ENCODE data around the gene ADAMTS13. TPM values are rescaled to one million over a fixed set of nuclear protein-coding genes. Genes with fewer than 3 reads are reported as not detected.

ADAMTS13 gene
- total RNA-seq, 3 donors from 2014 or later (not counting 1 experiment from before 2014, with no cell fraction given), result 2.3 to 3.0 (median 2.8) TPM

- no peak overlapping the region for H3K27ac Mint-ChIP-seq
- no peaks in the 10 kb centered on the region for H3K9me3 ChIP-seq (ENCODE audit: control insufficient read depth, insufficient read depth, low read length)
- H3K4me3 ChIP-seq (ENCODE audit: low read length), result no peak overlapping the region
- ATAC-seq (no peak), DNase-seq (no peak)
- intact Hi-C loops (cut with micrococcal nuclease), result no loop called here
- no peak overlapping the region for H3K27ac ChIP-seq (ENCODE audit: low read length)
- H3K36me3 Mint-ChIP-seq, result no peaks in the 10 kb centered on the region
- H3K9me3 Mint-ChIP-seq, result no peaks in the 10 kb centered on the region
- no peaks in the 10 kb centered on the region for H3K27me3 ChIP-seq (ENCODE audit: control insufficient read depth, insufficient read depth, low read length)
- H3K4me1 ChIP-seq (ENCODE audit: control insufficient read depth, insufficient read depth, low read length), result peaks cover 6% of the 10 kb centered on the region
- no peaks in the 10 kb centered on the region for H3K36me3 ChIP-seq (ENCODE audit: control insufficient read depth, insufficient read depth, low read length)
- H3K4me1 Mint-ChIP-seq, result peaks cover 0 to 4% of the 10 kb centered on the region in 2 donors
- peaks cover 0 to 1% of the 10 kb centered on the region in 2 donors for H3K27me3 Mint-ChIP-seq (ENCODE audit: low read depth in 2 of 2)
- TF ChIP-seq, protein P1, sequence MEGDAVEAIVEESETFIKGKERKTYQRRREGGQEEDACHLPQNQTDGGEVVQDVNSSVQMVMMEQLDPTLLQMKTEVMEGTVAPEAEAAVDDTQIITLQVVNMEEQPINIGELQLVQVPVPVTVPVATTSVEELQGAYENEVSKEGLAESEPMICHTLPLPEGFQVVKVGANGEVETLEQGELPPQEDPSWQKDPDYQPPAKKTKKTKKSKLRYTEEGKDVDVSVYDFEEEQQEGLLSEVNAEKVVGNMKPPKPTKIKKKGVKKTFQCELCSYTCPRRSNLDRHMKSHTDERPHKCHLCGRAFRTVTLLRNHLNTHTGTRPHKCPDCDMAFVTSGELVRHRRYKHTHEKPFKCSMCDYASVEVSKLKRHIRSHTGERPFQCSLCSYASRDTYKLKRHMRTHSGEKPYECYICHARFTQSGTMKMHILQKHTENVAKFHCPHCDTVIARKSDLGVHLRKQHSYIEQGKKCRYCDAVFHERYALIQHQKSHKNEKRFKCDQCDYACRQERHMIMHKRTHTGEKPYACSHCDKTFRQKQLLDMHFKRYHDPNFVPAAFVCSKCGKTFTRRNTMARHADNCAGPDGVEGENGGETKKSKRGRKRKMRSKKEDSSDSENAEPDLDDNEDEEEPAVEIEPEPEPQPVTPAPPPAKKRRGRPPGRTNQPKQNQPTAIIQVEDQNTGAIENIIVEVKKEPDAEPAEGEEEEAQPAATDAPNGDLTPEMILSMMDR (IDR thresholded peaks at IDR 0.05), result no peak
- 89% methylated on average over 18 of the region's 18 CpGs for WGBS (ENCODE audit: insufficient coverage)
- no peak overlapping the region for H3K4me3 Mint-ChIP-seq
These were observed 66.6 kb downstream of the ADAMTS13 start for GRCh38 chr9:133488686-133489252.

DNA sequence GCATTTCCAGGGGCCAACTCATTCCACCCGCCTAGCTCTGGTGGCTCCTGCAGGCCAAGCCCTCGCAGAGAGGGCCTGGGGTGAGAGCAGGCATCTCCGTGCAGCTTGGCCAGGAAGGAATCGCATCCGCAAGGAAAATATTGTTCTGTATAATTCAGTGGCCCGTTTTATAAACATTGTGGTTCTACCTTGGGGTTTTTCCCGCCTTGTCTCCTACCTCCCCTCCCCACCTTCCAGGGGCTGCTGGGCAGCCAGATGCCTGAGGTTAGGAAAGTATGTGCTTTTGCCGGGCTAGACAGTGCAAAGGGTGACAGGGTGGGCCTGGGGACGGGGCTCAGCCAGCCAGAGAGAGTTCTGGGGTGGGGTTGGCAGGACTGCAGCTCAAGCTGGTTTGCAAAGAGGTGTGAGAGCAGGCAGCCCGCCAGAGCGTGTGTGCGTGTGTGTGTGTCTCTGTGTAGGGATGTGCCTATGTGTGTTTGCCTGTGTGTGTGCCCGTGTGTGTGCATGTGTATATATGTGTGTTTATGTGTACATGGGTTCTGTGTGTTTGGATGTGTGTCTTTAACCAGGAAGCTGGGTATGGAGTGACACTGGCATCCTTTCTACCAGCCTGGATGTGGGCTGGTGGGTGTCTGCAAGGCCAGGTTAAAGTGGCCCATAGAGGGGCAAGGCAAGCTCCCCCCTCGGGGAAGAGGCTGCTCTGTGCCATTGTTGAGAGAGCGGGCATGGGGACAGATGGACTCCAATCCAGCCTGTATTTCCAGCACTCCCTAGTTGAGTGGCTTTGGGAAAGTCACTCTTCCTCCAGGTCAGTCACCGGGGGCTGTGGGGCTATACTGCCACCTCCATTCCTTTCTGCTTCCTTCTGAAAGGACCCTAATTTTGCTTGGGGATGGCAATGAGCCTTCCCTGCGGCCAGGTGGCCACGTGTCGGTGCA lies 67.4 kb downstream of the ADAMTS13 start:
- H3K27me3 ChIP-seq (ENCODE audit: control insufficient read depth, insufficient read depth, low read length), result no peaks in the 10 kb centered on the region
- 86% methylated on average over 18 of the region's 19 CpGs for WGBS (ENCODE audit: insufficient coverage)
- H3K4me3 ChIP-seq (ENCODE audit: low read length), result no peak overlapping the region
- TF ChIP-seq, protein P1 (IDR thresholded peaks at IDR 0.05), result no peak
- intact Hi-C loops (cut with micrococcal nuclease), result no loop called here
- DNase-seq, result no peak
- no peaks in the 10 kb centered on the region for H3K9me3 ChIP-seq (ENCODE audit: control insufficient read depth, insufficient read depth, low read length)
- Mint-ChIP-seq H3K9me3 (no peaks in the 10 kb centered on the region), H3K27me3 (ENCODE audit: low read depth in 2 of 2) (peaks cover 0 to 3% of the 10 kb centered on the region in 2 donors), H3K36me3 (no peaks in the 10 kb centered on the region), H3K27ac (no peak overlapping the region), H3K4me3 (no peak overlapping the region), H3K4me1 (peaks cover 0 to 4% of the 10 kb centered on the region in 2 donors)
- ATAC-seq, result no peak
- peaks cover 6% of the 10 kb centered on the region for H3K4me1 ChIP-seq (ENCODE audit: control insufficient read depth, insufficient read depth, low read length)
- H3K36me3 ChIP-seq (ENCODE audit: control insufficient read depth, insufficient read depth, low read length), result no peaks in the 10 kb centered on the region
- H3K27ac ChIP-seq (ENCODE audit: low read length), result no peak overlapping the region

DNA sequence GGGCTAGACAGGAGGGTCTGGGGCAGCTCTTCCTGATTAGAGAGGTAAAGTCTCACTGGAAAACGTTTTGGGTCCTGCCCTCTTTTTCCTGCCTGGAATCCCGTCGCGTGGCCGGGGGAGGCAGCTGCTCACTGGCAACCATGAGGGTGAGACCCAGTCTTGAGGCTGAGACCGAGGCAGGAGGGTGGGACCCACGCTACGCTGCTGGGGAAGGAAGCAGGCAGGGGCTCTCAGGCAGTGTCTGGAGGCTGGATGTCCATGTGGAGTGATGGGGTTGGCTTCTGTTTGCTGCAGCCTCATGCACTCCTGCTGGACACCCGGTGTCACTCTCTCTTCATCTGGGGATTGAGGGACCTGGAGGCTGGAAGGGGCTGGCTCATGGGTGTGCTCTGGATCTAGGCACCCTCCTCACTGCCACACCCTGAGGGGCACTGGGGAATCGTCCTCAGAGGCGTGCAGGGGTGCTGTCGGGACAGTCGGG lies 68.1 kb downstream of the ADAMTS13 start:
- H3K4me3 Mint-ChIP-seq, result no peak overlapping the region
- Histone ChIP-seq H3K4me3 (ENCODE audit: low read length) (no peak overlapping the region), H3K27me3 (ENCODE audit: control insufficient read depth, insufficient read depth, low read length) (no peaks in the 10 kb centered on the region), H3K4me1 (ENCODE audit: control insufficient read depth, insufficient read depth, low read length) (peaks cover 6% of the 10 kb centered on the region), H3K36me3 (ENCODE audit: control insufficient read depth, insufficient read depth, low read length) (no peaks in the 10 kb centered on the region), H3K9me3 (ENCODE audit: control insufficient read depth, insufficient read depth, low read length) (no peaks in the 10 kb centered on the region), H3K27ac (ENCODE audit: low read length) (no peak overlapping the region)
- 84% methylated on average over 13 of the region's 13 CpGs for WGBS (ENCODE audit: insufficient coverage)
- H3K36me3 Mint-ChIP-seq, result no peaks in the 10 kb centered on the region
- DNase-seq, result no peak
- no peak for ATAC-seq
- H3K4me1 Mint-ChIP-seq, result peaks cover 0 to 4% of the 10 kb centered on the region in 2 donors
- H3K27me3 Mint-ChIP-seq (ENCODE audit: low read depth in 2 of 2), result peaks cover 0 to 3% of the 10 kb centered on the region in 2 donors
- H3K27ac Mint-ChIP-seq, result no peak overlapping the region
- TF ChIP-seq, protein P1 (IDR thresholded peaks at IDR 0.05), result no peak
- intact Hi-C loops (cut with micrococcal nuclease), result no loop called here
- H3K9me3 Mint-ChIP-seq, result no peaks in the 10 kb centered on the region

Measured in natural killer cell (primary cell).